HCT116 (cell line): ENCODE results near the gene NDUFS2. TPM values are rescaled to one million over a fixed set of nuclear protein-coding genes. Genes with fewer than 3 reads are reported as not detected.

Experiments
- ATAC-seq: fragments of 200-7000 bp; cut with Tn5 transposase; 2 replicates; pipeline ENCODE4 v1.9.1; 2020; ENCODE audit warnings: mild to moderate bottlenecking, moderate library complexity
- BruUV-seq: library from RNA; stranded (reverse); fragments of 400-500 nt; replicated peaks from 2 replicates; lab custom pipeline; 2021; lab: Mats Ljungman, UMichigan
- CTCF ChIA-PET: fragments of 300-600 bp; sonication (Branson Sonifier 250); formaldehyde crosslinking; loops from one replicate; lab custom pipeline; 2021; ENCODE audit warnings: antibody characterized with exemption; lab: Charles Lee
- POLR2A ChIA-PET: fragments of 300-600, 350-600 bp; sonication (Branson Sonifier 250); formaldehyde crosslinking; loops from one replicate; lab custom pipeline; 2021; ENCODE audit warnings: antibody characterized with exemption; lab: Charles Lee
- RAD21 ChIA-PET, 2 experiments: fragments of 300-600 bp; sonication (Branson Sonifier 250); formaldehyde crosslinking; loops; one replicate each; lab custom pipeline; 2023; ENCODE audit warnings: low total read pairs in 2 of 2; ENCODE audit not compliant: uncharacterized antibody in 2 of 2, unreplicated experiment in 2 of 2, low non-redundant PET in 1 of 2; lab: Charles Lee
- DNase-seq: peaks from one replicate; pipeline ENCODE4 v3.0.0-alpha.2; 2010; ENCODE audit warnings: low read depth, low spot score
- H2AFZ ChIP-seq: fragments of 200-600 bp; shearing (Covaris generic), sonication (generic); 2 replicates; pipeline ENCODE4 v1.6.1; 2017; ENCODE audit warnings: low read depth, mixed run types, mixed read lengths, antibody characterized with exemption, low read length; ENCODE audit not compliant: poor library complexity, severe bottlenecking
- H3K27ac ChIP-seq: 2 replicates; pipeline ENCODE4 v1.5.1; 2012; ENCODE audit warnings: low read depth, low read length
- H3K27me3 ChIP-seq: fragments of 200-600 bp; sonication (generic); 2 replicates; pipeline ENCODE4 v1.6.1; 2016; ENCODE audit warnings: mixed run types, low read length, mixed read lengths; ENCODE audit not compliant: insufficient read depth
- H3K36me3 ChIP-seq, 2 experiments: fragments of 200-500 bp in 1 of 2; fragments of 200-600 bp in 1 of 2; sonication (Bioruptor generic) in 1 of 2; sonication (generic) in 1 of 2; 2 replicates each; pipeline versions ENCODE4 v1.5.1 to v1.6.1; 2014 to 2016; ENCODE audit warnings: low read length in 2 of 2, inconsistent platforms in 1 of 2, mixed read lengths in 1 of 2, mixed run types in 1 of 2; ENCODE audit not compliant: insufficient read depth in 2 of 2, control insufficient read depth in 1 of 2
- H3K4me1 ChIP-seq, 2 experiments: fragments of 200-600 bp in 1 of 2; sonication (generic) in 1 of 2; 2 replicates each; pipeline versions ENCODE4 v1.5.1 to v1.6.1; 2012 to 2017; ENCODE audit warnings: low read length in 2 of 2, inconsistent platforms in 1 of 2, mild to moderate bottlenecking in 1 of 2, mixed read lengths in 1 of 2, mixed run types in 1 of 2, moderate library complexity in 1 of 2; ENCODE audit not compliant: insufficient read depth in 2 of 2, control insufficient read depth in 1 of 2
- H3K4me2 ChIP-seq: fragments of 200-600 bp; sonication (generic); 2 replicates; pipeline ENCODE4 v1.6.1; 2017; ENCODE audit warnings: mixed run types, low read length, mixed read lengths
- H3K4me3 ChIP-seq, 2 experiments: fragments of 200-600 bp in 1 of 2; sonication (generic) in 1 of 2; replicated peaks in 1 of 2; 2 replicates each; pipeline ENCODE4 v1.5.1; 2011 to 2016; ENCODE audit warnings: low read length in 2 of 2, control low read depth in 1 of 2, low read depth in 1 of 2, mild to moderate bottlenecking in 1 of 2, mixed read lengths in 1 of 2, mixed run types in 1 of 2
- H3K79me2 ChIP-seq: fragments of 200-600 bp; sonication (generic); 2 replicates; pipeline ENCODE4 v1.6.1; 2017; ENCODE audit warnings: mild to moderate bottlenecking, mixed run types, low read length, moderate library complexity, mixed read lengths; ENCODE audit not compliant: insufficient read depth
- H3K9ac ChIP-seq: fragments of 200-600 bp; sonication (generic); 2 replicates; pipeline ENCODE4 v1.6.1; 2016; ENCODE audit warnings: low read length, mixed read lengths
- H3K9me2 ChIP-seq: fragments of 200-600 bp; sonication (generic), shearing (Covaris generic); 2 replicates; pipeline ENCODE4 v1.6.1; 2017; ENCODE audit warnings: mixed run types, mild to moderate bottlenecking, moderate library complexity; ENCODE audit not compliant: insufficient read depth
- H3K9me3 ChIP-seq, 2 experiments: fragments of 200-500 bp in 1 of 2; fragments of 200-600 bp in 1 of 2; sonication (Bioruptor generic) in 1 of 2; sonication (generic) in 1 of 2; 2 replicates each; pipeline ENCODE4 v1.6.1; 2014 to 2017; ENCODE audit warnings: low read length in 2 of 2, mixed read lengths in 2 of 2, inconsistent platforms in 1 of 2, low read depth in 1 of 2, mild to moderate bottlenecking in 1 of 2, mixed run types in 1 of 2, moderate library complexity in 1 of 2; ENCODE audit not compliant: control insufficient read depth in 1 of 2, insufficient read depth in 1 of 2
- H4K20me1 ChIP-seq: fragments of 200-600 bp; sonication (generic), shearing (Covaris generic); 2 replicates; pipeline ENCODE4 v1.6.1; 2017; ENCODE audit warnings: mixed run types, mild to moderate bottlenecking, moderate library complexity; ENCODE audit not compliant: insufficient read depth
- EZH2phosphoT487 ChIP-seq: fragments of 200-600 bp; IDR thresholded peaks from 2 replicates; pipeline ENCODE4 v1.6.1; 2018; ENCODE audit warnings: antibody characterized with exemption, borderline replicate concordance
- RAD21 ChIP-seq: IDR thresholded peaks from 2 replicates; pipeline ENCODE4 v1.6.1; 2012; ENCODE audit warnings: low read depth, mild to moderate bottlenecking
- REST ChIP-seq: IDR thresholded peaks from 2 replicates; pipeline ENCODE4 v1.6.1; 2012; ENCODE audit warnings: low read depth
- SP1 ChIP-seq: IDR thresholded peaks from 2 replicates; pipeline ENCODE4 v1.6.1; 2012; ENCODE audit warnings: low read depth
- TCF7L2 ChIP-seq: IDR thresholded peaks from 2 replicates; pipeline ENCODE4 v1.7.0; 2011; ENCODE audit warnings: borderline replicate concordance, inconsistent platforms; ENCODE audit not compliant: insufficient read depth, insufficient read length; ENCODE audit errors: extremely low read depth
- intact Hi-C: fragments of 100-400 bp; cut with micrococcal nuclease; formaldehyde crosslinking; loops from 2 replicates; pipeline ENCODE4 v1.10.0; 2022
- total RNA-seq: library from RNA; stranded (reverse); gene quantifications from one replicate; pipeline ENCODE4 v1.2.1, GENCODE V29; 2021; ENCODE audit not compliant: unreplicated experiment

The NDUFS2 gene
- total RNA-seq, 1 experiment from 2014 or later = 82.7 TPM

GRCh38 chr1:161199506-161200139 lies 2.5 kb upstream of the NDUFS2 start:
- DNase-seq = no peak
- no peak for ATAC-seq
- no peak for TF ChIP-seq EZH2phosphoT487
- TF ChIP-seq SP1 = no peak
- no peak for TF ChIP-seq REST
- TF ChIP-seq RAD21 = no peak
- TF ChIP-seq TCF7L2 = no peak
- TF ChIP-seq, all 23 proteins: peak for 0
- intact Hi-C loops = no loop called here
- H3K4me1 ChIP-seq = peaks cover 8 to 38% of the 10 kb centered on the region in 2 experiments; a peak in 3 of 4 replicates
- no peaks in the 10 kb centered on the region for H4K20me1 ChIP-seq
- no TSS peak for BruUV-seq
- H3K9me3 ChIP-seq = no peaks in the 10 kb centered on the region
- H3K4me2 ChIP-seq = no peak overlapping the region
- no peak overlapping the region for H3K9ac ChIP-seq
- no peak overlapping the region for H2AFZ ChIP-seq
- H3K27ac ChIP-seq = no peak overlapping the region
- H3K4me3 ChIP-seq = no peak overlapping the region
- ChIA-PET CTCF (interaction anchor here (1.6 kb wide), 1 partner anchor 18 kb away, joined by 4 read pairs; no protein-coding TSS in a partner anchor), POLR2A (no interaction called here), RAD21 (no interaction called here)
- H3K9me2 ChIP-seq = no peaks in the 10 kb centered on the region
- H3K79me2 ChIP-seq = peaks cover 23% of the 10 kb centered on the region
- H3K36me3 ChIP-seq = peaks cover 5 to 14% of the 10 kb centered on the region in 2 experiments; a peak in 2 of 4 replicates
- H3K27me3 ChIP-seq = no peaks in the 10 kb centered on the region
